GM19438 (cell line): ENCODE measurements around the gene KANK2.
"Not testable (repeated sequence)": the region's sequence is repeated elsewhere in the genome, so short reads cannot be mapped to it uniquely, and the experiment has no call there.

ENCODE experiments used
- ATAC-seq: cut with Tn5 transposase; IDR thresholded peaks from one replicate; pipeline ENCODE4 v1.9.1; 2021; ENCODE audit warnings: low read depth; ENCODE audit not compliant: unreplicated experiment

The KANK2 gene

GRCh38 chr19:11198769-11199424 is 1.6 kb upstream of the KANK2 start:
- ATAC-seq = no peak

- no peak for ATAC-seq
Observed at GRCh38 chr19:11198175-11198534, 810 bp upstream of the KANK2 start.

- ATAC-seq = no peak
Observed at GRCh38 chr19:11196406-11197287, 698 bp downstream of the KANK2 start.

GRCh38 chr19:11195681-11196080 is 1.7 kb downstream of the KANK2 start:
- no peak for ATAC-seq

- ATAC-seq = no peak
Observed at GRCh38 chr19:11194656-11195558, 2.4 kb downstream of the KANK2 start.

- ATAC-seq = no peak
Observed at GRCh38 chr19:11194173-11194572, 3.2 kb downstream of the KANK2 start.

- ATAC-seq = no peak
Observed at GRCh38 chr19:11192957-11193939, 4.1 kb downstream of the KANK2 start.

- no peak for ATAC-seq
Observed at GRCh38 chr19:11191934-11192333, 5.4 kb downstream of the KANK2 start.

- ATAC-seq = no peak
Observed at GRCh38 chr19:11191273-11191755, 6.0 kb downstream of the KANK2 start.

- no peak for ATAC-seq
Observed at GRCh38 chr19:11190501-11190900, 6.8 kb downstream of the KANK2 start.

GRCh38 chr19:11187441-11187840 is 9.9 kb downstream of the KANK2 start:
- no peak for ATAC-seq

- ATAC-seq = no peak
Observed at GRCh38 chr19:11182994-11183393, 14.4 kb downstream of the KANK2 start.

- ATAC-seq = no peak
Observed at GRCh38 chr19:11181488-11181887, 15.9 kb downstream of the KANK2 start.

- not testable (repeated sequence) for ATAC-seq
Observed at GRCh38 chr19:11180975-11181374, 16.4 kb downstream of the KANK2 start.

- peak; percentile 19 for ATAC-seq
Observed at GRCh38 chr19:11180346-11180745, 17.0 kb downstream of the KANK2 start.

GRCh38 chr19:11179716-11180297 is 17.5 kb downstream of the KANK2 start:
- peak; percentile 78 for ATAC-seq

GRCh38 chr19:11179145-11179465 is 18.2 kb downstream of the KANK2 start:
- not testable (repeated sequence) for ATAC-seq

GRCh38 chr19:11177592-11177991 is 19.8 kb downstream of the KANK2 start:
- ATAC-seq = no peak

- ATAC-seq = no peak
Observed at GRCh38 chr19:11176466-11177193, 20.7 kb downstream of the KANK2 start.
